Uterus (tissue), 4 donors: ENCODE data around the gene DENND2A. TPM values are rescaled to one million over a fixed set of nuclear protein-coding genes. Genes with fewer than 3 reads are reported as not detected.
"Not testable (repeated sequence)": the region's sequence is repeated elsewhere in the genome, so short reads cannot be mapped to it uniquely, and the experiment has no call there.

Source experiments
- DNase-seq, 2 donors: peaks; one replicate each; pipeline ENCODE4 v3.0.0-alpha.2; 2019 to 2020
- H3K27ac ChIP-seq, 2 donors: fragments of 200-600 bp; sonication (generic); 1 replicate in 1 of 2; 2 replicates in 1 of 2; pipeline ENCODE4 v1.5.1; 2016 to 2018
- H3K27me3 ChIP-seq, 2 donors: fragments of 200-600 bp; sonication (generic); one replicate each; pipeline ENCODE4 v1.5.1; 2018 to 2019; ENCODE audit warnings: control low read depth in 1 of 2
- H3K36me3 ChIP-seq, 2 donors: fragments of 200-600 bp; sonication (generic); one replicate each; pipeline ENCODE4 v1.5.1; 2019; ENCODE audit warnings: control low read depth in 1 of 2
- H3K4me1 ChIP-seq, 2 donors: fragments of 200-600 bp; sonication (generic); one replicate each; pipeline ENCODE4 v1.5.1; 2018 to 2019; ENCODE audit warnings: control low read depth in 1 of 2
- H3K4me3 ChIP-seq, 2 donors: fragments of 200-600 bp; sonication (generic); 1 replicate in 1 of 2; 2 replicates in 1 of 2; pipeline ENCODE4 v1.5.1; 2018 to 2019; ENCODE audit warnings: mild to moderate bottlenecking in 1 of 2
- H3K9me3 ChIP-seq, 2 donors: fragments of 200-600 bp; sonication (generic); one replicate each; pipeline ENCODE4 v1.5.1; 2019; ENCODE audit warnings: control low read depth in 1 of 2
- CTCF ChIP-seq, 4 experiments: fragments of 200-600 bp in 2 of 4; fragments of 450-650 bp in 2 of 4; sonication (generic) in 2 of 4; IDR thresholded peaks; one replicate each; pipeline ENCODE4 v1.5.1; 2016 to 2019; ENCODE audit warnings: antibody characterized with exemption in 4 of 4, mild to moderate bottlenecking in 2 of 4, moderate library complexity in 1 of 4
- POLR2A ChIP-seq, 2 donors: fragments of 450-650 bp; IDR thresholded peaks; one replicate each; pipeline ENCODE4 v1.6.1; 2016; ENCODE audit warnings: antibody characterized with exemption in 2 of 2, mild to moderate bottlenecking in 1 of 2, moderate library complexity in 1 of 2
- intact Hi-C: fragments of 100-400 bp; cut with DNase I; formaldehyde crosslinking; loops from one replicate; pipeline ENCODE4 v1.15.1; 2023; ENCODE audit warnings: low total_unique reads
- total RNA-seq, 4 donors: library from RNA; depleted of rRNA in 3 of 4; stranded (reverse); fragments of >200 nt in 3 of 4; gene quantifications; one replicate each; pipeline versions ENCODE4 v1.1.0 to v1.2.4, GENCODE V29; 2014 to 2023
- donor health status: DM: yes; HTN: yes; CAD: no.

Gene DENND2A
- total RNA-seq, 4 donors from 2014 or later: 9.1 to 84.8 (median 35.5) TPM

DNA sequence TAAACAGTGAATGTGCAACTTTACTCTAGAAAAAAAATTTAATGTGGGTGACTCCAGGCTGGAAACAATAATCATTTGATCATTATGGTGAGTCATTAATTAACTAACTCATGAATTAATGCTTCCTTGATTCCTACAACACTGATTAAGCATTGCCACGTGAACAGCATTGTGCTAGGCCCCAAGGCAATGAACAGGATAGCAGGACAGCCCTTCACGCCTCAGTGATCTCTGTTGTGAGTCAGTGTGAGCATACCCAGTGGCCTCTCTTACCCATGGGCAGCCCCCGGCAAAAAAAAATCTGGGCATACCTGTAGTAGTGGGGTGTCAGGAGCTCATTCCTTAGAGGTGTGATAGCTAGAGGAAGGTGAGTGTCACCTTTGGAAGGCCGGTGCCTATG is 76.0 kb downstream of the DENND2A start:
- H3K4me1 ChIP-seq: no peaks in the 10 kb centered on the region
- intact Hi-C loops: no loop called here

GRCh38 chr7:140562926-140563481 is 77.6 kb downstream of the DENND2A start:
- DNase-seq: no peak
- Histone ChIP-seq H3K36me3 (no peaks in the 10 kb centered on the region), H3K4me3 (no peak overlapping the region), H3K4me1 (no peaks in the 10 kb centered on the region), H3K9me3 (no peaks in the 10 kb centered on the region), H3K27me3 (no peaks in the 10 kb centered on the region), H3K27ac (no peak overlapping the region)
- intact Hi-C loops: no loop called here
- TF ChIP-seq POLR2A (IDR thresholded peaks at IDR 0.05): no peak

More for the DNA sequence above, 76.0 kb downstream of the DENND2A start:
- Histone ChIP-seq H3K36me3 (no peaks in the 10 kb centered on the region), H3K27ac (no peak overlapping the region), H3K4me3 (no peak overlapping the region), H3K27me3 (no peaks in the 10 kb centered on the region), H3K9me3 (no peaks in the 10 kb centered on the region)
- DNase-seq: no peak
- no peak for TF ChIP-seq POLR2A (IDR thresholded peaks at IDR 0.05)
- no peak for TF ChIP-seq CTCF (IDR thresholded peaks at IDR 0.05)

- DNase-seq: no peak
Observed at GRCh38 chr7:140559410-140559809, 81.2 kb downstream of the DENND2A start.

GRCh38 chr7:140557809-140558518 is 82.6 kb downstream of the DENND2A start:
- Histone ChIP-seq H3K4me3 (no peak overlapping the region), H3K27me3 (no peaks in the 10 kb centered on the region), H3K27ac (no peak overlapping the region), H3K9me3 (no peaks in the 10 kb centered on the region), H3K36me3 (no peaks in the 10 kb centered on the region), H3K4me1 (no peaks in the 10 kb centered on the region)
- TF ChIP-seq POLR2A (IDR thresholded peaks at IDR 0.05) (no peak), CTCF (IDR thresholded peaks at IDR 0.05) (no peak)
- no peak for DNase-seq
- intact Hi-C loops: no loop called here

More at GRCh38 chr7:140559410-140559809, 81.2 kb downstream of the DENND2A start:
- Histone ChIP-seq H3K4me3 (no peak overlapping the region), H3K27ac (no peak overlapping the region), H3K9me3 (no peaks in the 10 kb centered on the region), H3K27me3 (no peaks in the 10 kb centered on the region), H3K4me1 (no peaks in the 10 kb centered on the region), H3K36me3 (no peaks in the 10 kb centered on the region)
- TF ChIP-seq POLR2A (IDR thresholded peaks at IDR 0.05) (no peak), CTCF (IDR thresholded peaks at IDR 0.05) (no peak)
- intact Hi-C loops: no loop called here

DNA sequence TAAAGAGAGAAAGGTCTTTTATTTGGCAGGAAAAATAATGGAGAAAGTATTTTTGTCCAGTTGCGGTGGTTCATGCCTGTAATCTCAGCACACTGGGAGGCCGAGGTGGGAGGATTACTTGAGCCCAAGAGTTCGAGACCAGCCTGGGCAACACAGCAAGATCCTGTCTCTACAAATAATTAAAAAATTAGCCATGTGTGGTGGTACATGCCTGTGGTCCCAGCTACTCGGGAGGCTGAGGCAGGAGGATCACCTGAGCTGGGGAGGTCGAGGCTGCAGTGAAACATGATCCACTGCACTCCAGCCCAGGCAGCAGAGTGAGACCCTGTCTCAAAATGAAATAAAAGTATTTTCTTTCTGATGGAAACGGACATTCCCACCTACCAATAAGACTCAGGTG is 83.5 kb downstream of the DENND2A start:
- TF ChIP-seq CTCF (IDR thresholded peaks at IDR 0.05) (no peak), POLR2A (IDR thresholded peaks at IDR 0.05) (no peak)
- Histone ChIP-seq H3K4me3 (no peak overlapping the region), H3K4me1 (no peaks in the 10 kb centered on the region), H3K36me3 (no peaks in the 10 kb centered on the region), H3K9me3 (no peaks in the 10 kb centered on the region), H3K27me3 (no peaks in the 10 kb centered on the region), H3K27ac (no peak overlapping the region)
- no peak for DNase-seq
- intact Hi-C loops: no loop called here

DNA sequence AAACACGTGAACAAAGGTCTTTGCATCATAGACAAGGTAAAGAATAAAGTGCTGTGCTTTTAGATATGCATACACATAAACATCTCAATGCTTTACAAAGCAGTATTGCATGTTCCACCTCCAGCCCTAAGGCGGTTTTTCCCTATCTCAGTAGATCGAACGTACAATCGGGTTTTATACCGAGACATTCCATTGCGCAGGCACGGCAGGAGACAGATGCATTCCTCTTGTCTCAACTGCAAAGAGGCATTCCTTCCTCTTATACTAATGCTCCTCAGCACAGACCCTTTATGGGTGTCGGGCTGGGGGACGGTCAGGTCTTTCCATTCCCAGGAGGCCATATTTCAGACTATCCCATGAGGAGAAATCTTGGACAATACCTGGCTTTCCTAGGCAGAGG is 87.4 kb downstream of the DENND2A start:
- DNase-seq, H3K4me3 ChIP-seq, H3K4me1 ChIP-seq, H3K27ac ChIP-seq, H3K9me3 ChIP-seq, intact Hi-C loops, H3K27me3 ChIP-seq, H3K36me3 ChIP-seq: not testable (repeated sequence)
